ENCODE data around the gene ROBO3. TPM values are rescaled to one million over a fixed set of nuclear protein-coding genes. Genes with fewer than 3 reads are reported as not detected.

Gene ROBO3
- total RNA-seq, 2 donors from 2014 or later, result 18.0 to 30.6 TPM

GRCh38 chr11:124892750-124893454, 27.7 kb downstream of the ROBO3 start:
- Histone ChIP-seq H3K27ac (no peak overlapping the region), H3K4me1 (replicated peaks) (no peaks in the 10 kb centered on the region), H3K27me3 (replicated peaks; ENCODE audit: insufficient read depth) (no peaks in the 10 kb centered on the region), H3K4me3 (no peak overlapping the region), H3K36me3 (no peaks in the 10 kb centered on the region), H3K9me3 (no peaks in the 10 kb centered on the region)
- no peak for DNase-seq (ENCODE audit: low spot score)
- TF ChIP-seq, protein P1, sequence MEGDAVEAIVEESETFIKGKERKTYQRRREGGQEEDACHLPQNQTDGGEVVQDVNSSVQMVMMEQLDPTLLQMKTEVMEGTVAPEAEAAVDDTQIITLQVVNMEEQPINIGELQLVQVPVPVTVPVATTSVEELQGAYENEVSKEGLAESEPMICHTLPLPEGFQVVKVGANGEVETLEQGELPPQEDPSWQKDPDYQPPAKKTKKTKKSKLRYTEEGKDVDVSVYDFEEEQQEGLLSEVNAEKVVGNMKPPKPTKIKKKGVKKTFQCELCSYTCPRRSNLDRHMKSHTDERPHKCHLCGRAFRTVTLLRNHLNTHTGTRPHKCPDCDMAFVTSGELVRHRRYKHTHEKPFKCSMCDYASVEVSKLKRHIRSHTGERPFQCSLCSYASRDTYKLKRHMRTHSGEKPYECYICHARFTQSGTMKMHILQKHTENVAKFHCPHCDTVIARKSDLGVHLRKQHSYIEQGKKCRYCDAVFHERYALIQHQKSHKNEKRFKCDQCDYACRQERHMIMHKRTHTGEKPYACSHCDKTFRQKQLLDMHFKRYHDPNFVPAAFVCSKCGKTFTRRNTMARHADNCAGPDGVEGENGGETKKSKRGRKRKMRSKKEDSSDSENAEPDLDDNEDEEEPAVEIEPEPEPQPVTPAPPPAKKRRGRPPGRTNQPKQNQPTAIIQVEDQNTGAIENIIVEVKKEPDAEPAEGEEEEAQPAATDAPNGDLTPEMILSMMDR (IDR thresholded peaks at IDR 0.05), result no peak
- no peak for TF ChIP-seq POLR2AphosphoS5 (IDR thresholded peaks at IDR 0.05)
- TF ChIP-seq POLR2A (IDR thresholded peaks at IDR 0.05), result no peak
- intact Hi-C loops (cut with DNase I), result no loop called here
- WGBS, result 70% methylated on average over 9 of the region's 9 CpGs

- H3K4me3 ChIP-seq, result no peak overlapping the region
- no peaks in the 10 kb centered on the region for H3K27me3 ChIP-seq (replicated peaks; ENCODE audit: insufficient read depth)
- 82% methylated on average over 14 of the region's 14 CpGs for WGBS
- H3K36me3 ChIP-seq, result no peaks in the 10 kb centered on the region
- DNase-seq (ENCODE audit: low spot score), result no peak
- H3K9me3 ChIP-seq, result no peaks in the 10 kb centered on the region
- TF ChIP-seq POLR2A (IDR thresholded peaks at IDR 0.05) (no peak), POLR2AphosphoS5 (IDR thresholded peaks at IDR 0.05) (no peak)
- TF ChIP-seq, protein P1 (IDR thresholded peaks at IDR 0.05), result no peak
- no peaks in the 10 kb centered on the region for H3K4me1 ChIP-seq (replicated peaks)
- H3K27ac ChIP-seq, result no peak overlapping the region
- intact Hi-C loops (cut with DNase I), result no loop called here
These were observed 28.7 kb downstream of the ROBO3 start for GRCh38 chr11:124893781-124894401.

DNA sequence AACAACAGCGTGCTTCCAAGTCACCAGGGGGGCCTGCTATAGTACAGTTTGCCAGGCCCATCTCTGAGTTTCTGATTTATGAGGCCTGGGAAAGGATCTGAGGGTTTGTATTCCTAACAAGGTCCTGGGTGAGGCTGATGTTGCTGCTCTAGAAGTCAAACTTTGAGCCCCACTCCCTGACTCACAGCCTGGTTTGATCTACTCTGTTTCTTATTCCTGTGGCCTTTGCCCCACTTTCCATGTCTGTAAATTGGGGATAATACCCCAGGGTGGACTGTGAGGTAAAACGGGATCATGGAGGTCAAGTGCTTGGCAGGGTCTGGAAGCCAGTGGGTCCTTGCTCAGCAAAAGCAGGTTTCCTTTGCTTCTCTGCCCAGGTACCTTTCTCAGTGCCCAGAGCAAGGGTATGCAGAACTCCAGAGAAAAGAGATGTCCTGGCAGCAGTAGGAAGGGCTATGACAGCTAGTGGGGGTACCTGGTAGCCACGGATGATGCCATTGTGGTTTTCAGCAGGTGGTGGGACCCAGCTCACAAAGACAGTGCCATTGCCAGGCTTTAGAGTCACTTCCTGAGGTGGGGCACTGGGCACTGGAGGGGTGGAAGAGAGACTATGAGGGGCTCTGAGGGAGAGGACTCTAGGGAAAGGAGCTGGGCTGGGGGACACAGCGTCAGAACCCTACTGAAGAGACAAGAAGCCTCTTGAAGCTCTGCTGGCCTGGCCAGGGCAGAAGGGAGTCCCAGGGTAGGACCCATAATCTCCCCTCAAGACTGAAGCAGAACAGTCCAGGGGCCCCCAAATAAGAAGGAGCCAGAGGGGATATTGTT, 29.6 kb downstream of the ROBO3 start:
- 84% methylated on average over 4 of the region's 4 CpGs for WGBS
- H3K9me3 ChIP-seq, result no peaks in the 10 kb centered on the region
- no peak overlapping the region for H3K27ac ChIP-seq
- H3K27me3 ChIP-seq (replicated peaks; ENCODE audit: insufficient read depth), result no peaks in the 10 kb centered on the region
- no peak for DNase-seq (ENCODE audit: low spot score)
- TF ChIP-seq POLR2A (IDR thresholded peaks at IDR 0.05) (no peak), POLR2AphosphoS5 (IDR thresholded peaks at IDR 0.05) (no peak)
- TF ChIP-seq, protein P1 (IDR thresholded peaks at IDR 0.05), result no peak
- no peaks in the 10 kb centered on the region for H3K4me1 ChIP-seq (replicated peaks)
- no peak overlapping the region for H3K4me3 ChIP-seq
- intact Hi-C loops (cut with DNase I), result no loop called here
- H3K36me3 ChIP-seq, result no peaks in the 10 kb centered on the region

- no peak for DNase-seq (ENCODE audit: low spot score)
- intact Hi-C loops (cut with DNase I), result no loop called here
- TF ChIP-seq POLR2A (IDR thresholded peaks at IDR 0.05) (no peak), POLR2AphosphoS5 (IDR thresholded peaks at IDR 0.05) (no peak)
- TF ChIP-seq, protein P1 (IDR thresholded peaks at IDR 0.05), result no peak
- Histone ChIP-seq H3K27me3 (replicated peaks; ENCODE audit: insufficient read depth) (no peaks in the 10 kb centered on the region), H3K4me1 (replicated peaks) (no peaks in the 10 kb centered on the region), H3K4me3 (no peak overlapping the region), H3K9me3 (no peaks in the 10 kb centered on the region), H3K27ac (no peak overlapping the region), H3K36me3 (no peaks in the 10 kb centered on the region)
- 89% methylated on average over 20 of the region's 20 CpGs for WGBS
These were observed 30.3 kb downstream of the ROBO3 start for GRCh38 chr11:124895471-124895971.
